Cardiac fibroblast (primary cell): ENCODE data around the gene GIGYF2.

Source experiments
- DNase-seq, 2 donors: peaks; one replicate each; pipeline versions ENCODE4 v3.0.0 to v3.0.0-alpha.2; 2010; ENCODE audit warnings: low read depth in 2 of 2
- H3K4me3 ChIP-seq, 2 donors: replicated peaks in 1 of 2; 1 replicate in 1 of 2; 2 replicates in 1 of 2; pipeline ENCODE4 v1.5.1; 2011; ENCODE audit warnings: low read depth in 2 of 2, low read length in 2 of 2, mild to moderate bottlenecking in 2 of 2, moderate library complexity in 1 of 2
- CTCF ChIP-seq: IDR thresholded peaks from one replicate; pipeline ENCODE4 v1.5.1; 2011; ENCODE audit warnings: low read depth, mild to moderate bottlenecking, low read length, inconsistent platforms

The GIGYF2 gene

GRCh38 chr2:232882085-232882484 is 185.0 kb downstream of the GIGYF2 start:
- no peak for DNase-seq
- no peak overlapping the region for H3K4me3 ChIP-seq
- TF ChIP-seq CTCF: no peak

- no peak for TF ChIP-seq CTCF
- DNase-seq: no peak
- H3K4me3 ChIP-seq: no peak overlapping the region
Observed at GRCh38 chr2:232882505-232883115, 185.5 kb downstream of the GIGYF2 start.

GRCh38 chr2:232883116-232883721 is 186.1 kb downstream of the GIGYF2 start:
- no peak for DNase-seq

GRCh38 chr2:232884001-232884421 is 186.9 kb downstream of the GIGYF2 start:
- TF ChIP-seq CTCF: no peak
- DNase-seq: no peak
- no peak overlapping the region for H3K4me3 ChIP-seq

More at GRCh38 chr2:232883116-232883721, 186.1 kb downstream of the GIGYF2 start:
- no peak for TF ChIP-seq CTCF
- no peak overlapping the region for H3K4me3 ChIP-seq

- no peak overlapping the region for H3K4me3 ChIP-seq
- no peak for TF ChIP-seq CTCF
- no peak for DNase-seq
Observed at GRCh38 chr2:232884549-232885263, 187.6 kb downstream of the GIGYF2 start.

- no peak for DNase-seq
- no peak for TF ChIP-seq CTCF
Observed at GRCh38 chr2:232885264-232885961, 188.3 kb downstream of the GIGYF2 start.

More at GRCh38 chr2:232885264-232885961, 188.3 kb downstream of the GIGYF2 start:
- no peak overlapping the region for H3K4me3 ChIP-seq
